Natural killer cell (primary cell): ENCODE data around the gene RGS12. TPM values are rescaled to one million over a fixed set of nuclear protein-coding genes. Genes with fewer than 3 reads are reported as not detected.

ENCODE experiments used
- ATAC-seq, 3 donors: fragments of 150-1000 bp in 2 of 3; fragments of 200-7000 bp in 1 of 3; cut with Tn5 transposase; 1 replicate in 1 of 3; 2 replicates in 2 of 3; pipeline ENCODE4 v1.10.0; 2021; ENCODE audit warnings: mild to moderate bottlenecking in 2 of 3, moderate library complexity in 2 of 3
- DNase-seq, 2 donors: peaks; one replicate each; pipeline versions ENCODE4 v3.0.0 to v3.0.0-alpha.2; 2013 to 2021; ENCODE audit warnings: mixed read lengths in 1 of 2
- H3K27ac ChIP-seq: one replicate; pipeline ENCODE4 v1.5.1; 2013; ENCODE audit warnings: mild to moderate bottlenecking, low read length
- H3K27me3 ChIP-seq: one replicate; pipeline ENCODE4 v1.6.1; 2013; ENCODE audit warnings: low read length; ENCODE audit not compliant: control insufficient read depth, insufficient read depth
- H3K36me3 ChIP-seq: one replicate; pipeline ENCODE4 v1.6.1; 2013; ENCODE audit warnings: low read length; ENCODE audit not compliant: control insufficient read depth, insufficient read depth
- H3K4me1 ChIP-seq: one replicate; pipeline ENCODE4 v1.6.1; 2013; ENCODE audit warnings: low read length; ENCODE audit not compliant: control insufficient read depth, insufficient read depth
- H3K4me3 ChIP-seq: one replicate; pipeline ENCODE4 v1.5.1; 2013; ENCODE audit warnings: low read length
- H3K9me3 ChIP-seq: one replicate; pipeline ENCODE4 v1.6.1; 2013; ENCODE audit warnings: low read length; ENCODE audit not compliant: control insufficient read depth, insufficient read depth
- H3K27ac Mint-ChIP-seq, 2 donors: one replicate each; pipeline ENCODE4 v1.8.0; 2022; ENCODE audit warnings: mild to moderate bottlenecking in 2 of 2, mixed read lengths in 2 of 2, moderate library complexity in 1 of 2
- H3K27me3 Mint-ChIP-seq, 2 donors: one replicate each; pipeline ENCODE4 v1.8.0; 2022; ENCODE audit warnings: low read depth in 2 of 2, mixed read lengths in 2 of 2
- H3K36me3 Mint-ChIP-seq: one replicate; pipeline ENCODE4 v1.8.0; 2022; ENCODE audit warnings: mixed read lengths
- H3K4me1 Mint-ChIP-seq, 2 donors: one replicate each; pipeline ENCODE4 v1.8.0; 2022; ENCODE audit warnings: mixed read lengths in 2 of 2
- H3K4me3 Mint-ChIP-seq: one replicate; pipeline ENCODE4 v1.8.0; 2022; ENCODE audit warnings: mild to moderate bottlenecking, moderate library complexity, mixed read lengths
- H3K9me3 Mint-ChIP-seq, 2 donors: one replicate each; pipeline ENCODE4 v1.8.0; 2022; ENCODE audit warnings: mixed read lengths in 2 of 2
- WGBS: methylation state at CpG from one replicate; pipeline ENCODE4 v1.1.7; 2013; ENCODE audit warnings: missing lambda C conversion rate; ENCODE audit not compliant: insufficient coverage; 5-methylcytosine and 5-hydroxymethylcytosine counted together
- intact Hi-C: fragments of 100-400 bp; cut with micrococcal nuclease; formaldehyde crosslinking; loops from one replicate; pipeline ENCODE4 v1.14.2; 2022
- total RNA-seq, 4 donors: library from RNA; stranded (reverse); fragments of 120-200 nt in 1 of 4; gene quantifications; one replicate each; pipeline versions ENCODE4 v1.2.3 to v1.2.4, GENCODE V29; 2013 to 2022
- TF ChIP-seq, protein P1 (sequence below): fragments of 200-600 bp; IDR thresholded peaks from one replicate; pipeline ENCODE4 v1.8.0; 2022; ENCODE audit warnings: antibody characterized with exemption

Gene RGS12
- total RNA-seq, 3 donors from 2014 or later (not counting 1 experiment from before 2014, with no cell fraction given): 10.5 to 12.3 (median 10.6) TPM

GRCh38 chr4:3295837-3296624 is 3.2 kb downstream of the RGS12 start:
- Mint-ChIP-seq H3K27ac (no peak overlapping the region), H3K9me3 (no peaks in the 10 kb centered on the region)

DNA sequence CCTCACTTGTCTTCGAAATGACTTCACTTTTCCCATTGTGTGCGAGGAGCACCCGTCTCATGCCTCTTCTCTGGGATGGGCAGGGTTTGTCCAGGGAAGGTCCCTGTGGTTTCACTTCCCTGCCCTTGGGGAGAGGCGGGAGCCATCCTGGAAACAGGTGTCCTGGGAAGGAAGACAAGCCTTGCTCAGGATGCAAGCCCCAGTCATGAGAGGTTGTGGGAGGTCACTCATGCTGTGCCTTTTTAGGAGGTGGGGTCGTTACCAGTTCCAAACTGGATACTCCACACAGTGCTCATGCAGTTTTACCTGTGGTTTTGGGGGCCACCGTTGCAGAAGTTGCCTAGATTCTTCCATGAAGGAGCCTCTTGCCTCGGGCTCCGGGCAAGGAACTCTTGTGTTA is 3.8 kb downstream of the RGS12 start:
- H3K9me3 ChIP-seq: no peaks in the 10 kb centered on the region
- no peaks in the 10 kb centered on the region for H3K36me3 Mint-ChIP-seq
- no peak overlapping the region for H3K4me3 Mint-ChIP-seq
- no peak overlapping the region for H3K27ac Mint-ChIP-seq
- no peaks in the 10 kb centered on the region for H3K36me3 ChIP-seq
- H3K27ac ChIP-seq: no peak overlapping the region
- no peak for ATAC-seq
- TF ChIP-seq, protein P1, sequence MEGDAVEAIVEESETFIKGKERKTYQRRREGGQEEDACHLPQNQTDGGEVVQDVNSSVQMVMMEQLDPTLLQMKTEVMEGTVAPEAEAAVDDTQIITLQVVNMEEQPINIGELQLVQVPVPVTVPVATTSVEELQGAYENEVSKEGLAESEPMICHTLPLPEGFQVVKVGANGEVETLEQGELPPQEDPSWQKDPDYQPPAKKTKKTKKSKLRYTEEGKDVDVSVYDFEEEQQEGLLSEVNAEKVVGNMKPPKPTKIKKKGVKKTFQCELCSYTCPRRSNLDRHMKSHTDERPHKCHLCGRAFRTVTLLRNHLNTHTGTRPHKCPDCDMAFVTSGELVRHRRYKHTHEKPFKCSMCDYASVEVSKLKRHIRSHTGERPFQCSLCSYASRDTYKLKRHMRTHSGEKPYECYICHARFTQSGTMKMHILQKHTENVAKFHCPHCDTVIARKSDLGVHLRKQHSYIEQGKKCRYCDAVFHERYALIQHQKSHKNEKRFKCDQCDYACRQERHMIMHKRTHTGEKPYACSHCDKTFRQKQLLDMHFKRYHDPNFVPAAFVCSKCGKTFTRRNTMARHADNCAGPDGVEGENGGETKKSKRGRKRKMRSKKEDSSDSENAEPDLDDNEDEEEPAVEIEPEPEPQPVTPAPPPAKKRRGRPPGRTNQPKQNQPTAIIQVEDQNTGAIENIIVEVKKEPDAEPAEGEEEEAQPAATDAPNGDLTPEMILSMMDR: no peak
- peaks cover 3% of the 10 kb centered on the region for H3K27me3 ChIP-seq
- WGBS: 89% methylated on average over 8 of the region's 8 CpGs
- peaks cover 26 to 33% of the 10 kb centered on the region in 2 donors for H3K4me1 Mint-ChIP-seq
- H3K27me3 Mint-ChIP-seq: peaks cover 3 to 12% of the 10 kb centered on the region in 2 donors
- intact Hi-C loops: no loop called here
- DNase-seq: no peak
- H3K4me1 ChIP-seq: peaks cover 15% of the 10 kb centered on the region
- no peak overlapping the region for H3K4me3 ChIP-seq
- H3K9me3 Mint-ChIP-seq: no peaks in the 10 kb centered on the region

More at GRCh38 chr4:3295837-3296624, 3.2 kb downstream of the RGS12 start:
- H3K9me3 ChIP-seq: no peaks in the 10 kb centered on the region
- no peak overlapping the region for H3K27ac ChIP-seq
- H3K4me1 Mint-ChIP-seq: peaks cover 23 to 29% of the 10 kb centered on the region in 2 donors
- peaks cover 17% of the 10 kb centered on the region for H3K4me1 ChIP-seq
- H3K4me3 ChIP-seq: no peak overlapping the region
- DNase-seq: no peak
- peaks cover 6% of the 10 kb centered on the region for H3K27me3 ChIP-seq
- H3K36me3 Mint-ChIP-seq: no peaks in the 10 kb centered on the region
- peak overlapping the region; percentile 58 for H3K4me3 Mint-ChIP-seq
- H3K27me3 Mint-ChIP-seq: peaks cover 6 to 11% of the 10 kb centered on the region in 2 donors
- TF ChIP-seq, protein P1: no peak
- intact Hi-C loops: no loop called here
- no peak for ATAC-seq
- 87% methylated on average over 12 of the region's 12 CpGs for WGBS
- H3K36me3 ChIP-seq: no peaks in the 10 kb centered on the region

- TF ChIP-seq, protein P1: no peak
- Mint-ChIP-seq H3K4me3 (no peak overlapping the region), H3K9me3 (no peaks in the 10 kb centered on the region), H3K4me1 (peaks cover 29 to 33% of the 10 kb centered on the region in 2 donors), H3K36me3 (no peaks in the 10 kb centered on the region), H3K27me3 (peaks cover 0 to 8% of the 10 kb centered on the region in 2 donors), H3K27ac (no peak overlapping the region)
- WGBS: 96% methylated on average over 13 of the region's 13 CpGs
- intact Hi-C loops: no loop called here
- DNase-seq (no peak), ATAC-seq (no peak)
- H3K36me3 ChIP-seq: no peaks in the 10 kb centered on the region
- no peaks in the 10 kb centered on the region for H3K9me3 ChIP-seq
- no peaks in the 10 kb centered on the region for H3K27me3 ChIP-seq
- peaks cover 17% of the 10 kb centered on the region for H3K4me1 ChIP-seq
- H3K27ac ChIP-seq: no peak overlapping the region
- no peak overlapping the region for H3K4me3 ChIP-seq
Measured at GRCh38 chr4:3297066-3297859, 4.4 kb downstream of the RGS12 start.
